ENCODE data around the gene HYAL3. TPM values are rescaled to one million over a fixed set of nuclear protein-coding genes. Genes with fewer than 3 reads are reported as not detected.

Gene HYAL3
- total and polyA plus RNA-seq, 2 of the 13 experiments (the other 11 are each of a cell fraction or from before 2014, with no cell fraction given): 5.5 to 10.4 TPM

DNA sequence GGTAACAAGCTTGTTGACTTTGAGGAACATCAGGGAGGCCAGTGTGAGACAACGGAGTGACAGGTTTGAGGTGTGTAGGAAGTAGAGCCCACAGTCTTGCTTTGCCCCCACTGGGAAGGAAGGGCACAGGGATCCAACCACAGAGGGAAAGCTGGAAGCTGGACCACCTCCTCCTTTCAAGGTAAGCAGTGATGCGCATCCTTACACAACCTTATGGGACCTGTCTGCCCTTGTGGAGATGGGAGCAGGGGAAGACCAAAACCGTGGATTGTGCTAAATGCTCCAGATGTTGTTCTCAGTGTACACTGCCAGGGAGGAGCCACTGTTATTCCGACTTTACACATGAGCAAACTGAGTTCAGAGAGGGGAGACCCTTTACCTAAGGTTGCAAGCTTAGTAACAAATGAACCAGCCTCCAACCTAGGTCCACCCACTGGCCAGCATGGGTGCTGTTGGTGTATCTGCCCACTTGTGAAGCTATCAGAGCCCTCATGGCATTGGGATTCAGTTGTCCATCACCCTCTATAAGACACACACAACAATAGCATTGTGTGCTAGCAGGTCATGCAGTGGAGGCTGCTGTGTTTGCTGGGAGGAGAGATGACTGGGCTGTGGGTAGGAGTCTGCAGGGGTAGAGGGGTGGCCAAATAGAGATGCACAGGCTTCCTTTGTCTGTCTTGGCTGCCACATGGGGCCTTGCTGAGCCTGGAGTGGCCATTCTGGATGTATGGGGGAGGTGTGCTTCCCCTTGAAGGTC lies 20.9 kb downstream of the HYAL3 start (continued):
- TF ChIP-seq, protein P1, sequence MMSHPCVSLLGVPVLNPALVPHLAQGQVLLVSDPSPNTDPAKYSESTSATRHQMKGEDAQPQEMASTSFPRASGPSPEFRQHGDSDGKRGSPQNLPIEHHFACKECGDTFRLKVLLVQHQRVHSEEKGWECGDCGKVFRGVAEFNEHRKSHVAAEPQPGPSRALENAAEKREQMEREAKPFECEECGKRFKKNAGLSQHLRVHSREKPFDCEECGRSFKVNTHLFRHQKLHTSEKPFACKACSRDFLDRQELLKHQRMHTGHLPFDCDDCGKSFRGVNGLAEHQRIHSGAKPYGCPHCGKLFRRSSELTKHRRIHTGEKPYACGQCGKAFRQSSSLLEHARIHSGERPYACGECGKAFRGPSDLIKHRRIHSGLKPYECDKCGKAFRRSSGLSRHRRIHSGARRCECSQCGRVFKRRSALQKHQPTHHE (CRISPR knock-in tag; IDR thresholded peaks at IDR 0.05; ENCODE audit: borderline replicate concordance): no peak
- peak; percentile 84 for TF ChIP-seq RBM22 (optimal IDR thresholded peaks at IDR 0.05; ENCODE audit: low read length)
- no peak for TF ChIP-seq MAZ (IDR thresholded peaks at IDR 0.05; ENCODE audit: borderline replicate concordance, low read depth, low read length)
- no peak for TF ChIP-seq MAZ (CRISPR knock-in tag; IDR thresholded peaks at IDR 0.05; ENCODE audit: low read depth)
- no peak for TF ChIP-seq EP300 (IDR thresholded peaks at IDR 0.05; ENCODE audit: low read depth in 2 of 2, low read length in 2 of 2)
- 0 out of 2 replicates have a peak, but pooled peaks have one; percentile 30 for TF ChIP-seq EP300 (CRISPR knock-in tag; IDR thresholded peaks at IDR 0.05; ENCODE audit: borderline replicate concordance)
- no peak for TF ChIP-seq CBX5 (CRISPR knock-in tag; IDR thresholded peaks at IDR 0.05; ENCODE audit: borderline replicate concordance)

DNA sequence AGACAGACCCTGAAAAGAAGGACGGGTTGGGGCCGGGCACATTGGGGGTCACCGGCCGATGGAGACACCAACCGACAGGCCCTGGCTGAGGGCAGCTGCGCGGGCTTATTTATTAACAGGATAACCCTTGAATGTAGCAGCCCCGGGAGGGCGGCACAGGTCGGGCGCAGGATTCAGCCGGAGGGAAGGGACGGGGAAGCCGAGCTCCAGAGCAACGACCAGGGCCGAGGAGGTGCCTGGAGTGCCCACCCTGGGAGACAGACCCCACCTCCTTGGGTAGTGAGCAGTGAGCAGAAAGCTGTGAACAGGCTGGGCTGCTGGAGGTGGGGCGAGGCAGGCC lies 22.5 kb downstream of the HYAL3 start:
- Histone ChIP-seq H3K9me3 (ENCODE audit: low read length) (no peaks in the 10 kb centered on the region), H3K4me1 (ENCODE audit: insufficient read depth, low read length) (peaks cover 46% of the 10 kb centered on the region), H3K27ac (ENCODE audit: extremely low read length, insufficient read depth, low read length) (no peak overlapping the region), H3K79me2 (ENCODE audit: insufficient read depth, low read length) (peaks cover 7% of the 10 kb centered on the region), H3K9ac (ENCODE audit: insufficient read depth, low read depth, low read length) (no peak overlapping the region), H3K27me3 (ENCODE audit: control insufficient read depth in 1 of 2, insufficient read depth in 2 of 2, low read length in 2 of 2) (no peaks in the 10 kb centered on the region), H2AFZ (ENCODE audit: low read length) (no peak overlapping the region), H3K4me3 (replicated peaks in 1 of 3; ENCODE audit: insufficient read depth in 1 of 3, low read depth in 2 of 3, low read length in 3 of 3) (no peak overlapping the region), H4K20me1 (ENCODE audit: insufficient read depth, low read length) (no peaks in the 10 kb centered on the region; the same call in 1 of the 2 replicates), H3K36me3 (replicated peaks in 1 of 2; ENCODE audit: control insufficient read depth in 1 of 2, insufficient read depth in 2 of 2, low read length in 2 of 2) (peaks cover 14 to 30% of the 10 kb centered on the region in 2 experiments), H3K4me2 (ENCODE audit: low read depth, low read length) (no peak overlapping the region)
- CTCF ChIA-PET (ENCODE audit: low intra/inter-chr PET ratio, low total read pairs): no interaction called here
- TF ChIP-seq, protein P2, sequence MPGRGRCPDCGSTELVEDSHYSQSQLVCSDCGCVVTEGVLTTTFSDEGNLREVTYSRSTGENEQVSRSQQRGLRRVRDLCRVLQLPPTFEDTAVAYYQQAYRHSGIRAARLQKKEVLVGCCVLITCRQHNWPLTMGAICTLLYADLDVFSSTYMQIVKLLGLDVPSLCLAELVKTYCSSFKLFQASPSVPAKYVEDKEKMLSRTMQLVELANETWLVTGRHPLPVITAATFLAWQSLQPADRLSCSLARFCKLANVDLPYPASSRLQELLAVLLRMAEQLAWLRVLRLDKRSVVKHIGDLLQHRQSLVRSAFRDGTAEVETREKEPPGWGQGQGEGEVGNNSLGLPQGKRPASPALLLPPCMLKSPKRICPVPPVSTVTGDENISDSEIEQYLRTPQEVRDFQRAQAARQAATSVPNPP (CRISPR knock-in tag; IDR thresholded peaks at IDR 0.05): no peak
- TF ChIP-seq ARHGAP35 (CRISPR knock-in tag; IDR thresholded peaks at IDR 0.05; ENCODE audit: borderline replicate concordance) (no peak), YEATS2 (CRISPR knock-in tag; IDR thresholded peaks at IDR 0.05; ENCODE audit: borderline replicate concordance) (no peak), KDM2A (CRISPR knock-in tag; IDR thresholded peaks at IDR 0.05; ENCODE audit: borderline replicate concordance, low read depth) (no peak), SP1 (IDR thresholded peaks at IDR 0.05) (no peak), SP1 (CRISPR knock-in tag; IDR thresholded peaks at IDR 0.05) (no peak), HOXA7 (CRISPR knock-in tag; IDR thresholded peaks at IDR 0.05) (no peak)
- TF ChIP-seq, protein P3, sequence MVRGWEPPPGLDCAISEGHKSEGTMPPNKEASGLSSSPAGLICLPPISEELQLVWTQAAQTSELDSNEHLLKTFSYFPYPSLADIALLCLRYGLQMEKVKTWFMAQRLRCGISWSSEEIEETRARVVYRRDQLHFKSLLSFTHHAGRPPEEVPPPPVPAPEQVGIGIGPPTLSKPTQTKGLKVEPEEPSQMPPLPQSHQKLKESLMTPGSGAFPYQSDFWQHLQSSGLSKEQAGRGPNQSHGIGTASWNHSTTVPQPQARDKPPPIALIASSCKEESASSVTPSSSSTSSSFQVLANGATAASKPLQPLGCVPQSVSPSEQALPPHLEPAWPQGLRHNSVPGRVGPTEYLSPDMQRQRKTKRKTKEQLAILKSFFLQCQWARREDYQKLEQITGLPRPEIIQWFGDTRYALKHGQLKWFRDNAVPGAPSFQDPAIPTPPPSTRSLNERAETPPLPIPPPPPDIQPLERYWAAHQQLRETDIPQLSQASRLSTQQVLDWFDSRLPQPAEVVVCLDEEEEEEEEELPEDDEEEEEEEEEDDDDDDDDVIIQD (CRISPR knock-in tag; IDR thresholded peaks at IDR 0.05; ENCODE audit: low read depth): no peak
- intact Hi-C loops (cut with micrococcal nuclease; ENCODE audit: unreplicated experiment): no loop called here
- WGBS (ENCODE audit: low lambda C conversion rate): 95% methylated on average over 17 of the region's 17 CpGs
- POLR2A ChIA-PET: interaction anchor here (0.7 to 1.7 kb wide), 4 partner anchors 12 to 71 kb away, joined by 3 to 7 read pairs (median 4); partner anchors contain the start of genes HYAL3, IFRD2 and NAA80
- ATAC-seq (no peak), DNase-seq (ENCODE audit: low spot score) (no peak), FAIRE-seq (no peak)
- BruUV-seq (replicated peaks): no TSS peak
- in situ Hi-C loops (cut with HindIII; ENCODE audit: extremely low pct_ligation_motif_present, low pct_unique_long_range_greater_than_20kb): loop anchor here (10.0 kb wide), 1 partner anchor 82 kb away; the partner anchor contains the start of gene GNAT1
